Testis (tissue), 3 donors: ENCODE measurements around the gene TCEA2. TPM values are rescaled to one million over a fixed set of nuclear protein-coding genes. Genes with fewer than 3 reads are reported as not detected.

ENCODE experiments used
- DNase-seq: peaks from one replicate; pipeline ENCODE4 v3.0.0-alpha.2; 2019
- H3K27ac ChIP-seq, 2 donors: fragments of 200-600 bp; sonication (generic); one replicate each; pipeline ENCODE4 v1.5.1; 2019
- H3K27me3 ChIP-seq: fragments of 200-600 bp; sonication (generic); one replicate; pipeline ENCODE4 v1.5.1; 2019
- H3K36me3 ChIP-seq: fragments of 200-600 bp; sonication (generic); one replicate; pipeline ENCODE4 v1.5.1; 2017; ENCODE audit warnings: low read depth; ENCODE audit errors: missing control alignments
- H3K4me1 ChIP-seq: fragments of 200-600 bp; sonication (generic); one replicate; pipeline ENCODE4 v1.5.1; 2019
- H3K4me3 ChIP-seq, 2 donors: fragments of 200-600 bp; sonication (generic); one replicate each; pipeline ENCODE4 v1.5.1; 2017 to 2019
- H3K9me3 ChIP-seq: fragments of 200-600 bp; sonication (generic); one replicate; pipeline ENCODE4 v1.5.1; 2017
- CTCF ChIP-seq, 3 experiments: fragments of 450-650 bp in 2 of 3; fragments of 200-600 bp in 1 of 3; sonication (generic) in 1 of 3; IDR thresholded peaks; one replicate each; pipeline ENCODE4 v1.5.1; 2016 to 2019; ENCODE audit warnings: antibody characterized with exemption in 3 of 3, mild to moderate bottlenecking in 2 of 3, moderate library complexity in 1 of 3
- POLR2A ChIP-seq: fragments of 450-650 bp; IDR thresholded peaks from one replicate; pipeline ENCODE4 v1.6.1; 2017; ENCODE audit warnings: antibody characterized with exemption, mild to moderate bottlenecking, moderate library complexity
- WGBS, 2 donors: methylation state at CpG; one replicate each; pipeline ENCODE4 v1.1.5; 2018; 5-methylcytosine and 5-hydroxymethylcytosine counted together
- intact Hi-C: fragments of 100-400 bp; cut with DNase I; formaldehyde crosslinking; loops from one replicate; pipeline ENCODE4 v1.15.1; 2023; ENCODE audit warnings: low total_unique reads
- polyA plus RNA-seq: library from polyadenylated mRNA; stranded (reverse); fragments of 350-450 nt; fragmentation: Illumina TruSeq; extraction: RNeasy Lipid Tissue Mini Kit (QIAGEN cat#74804); gene quantifications from one replicate; pipeline ENCODE4 v1.2.3, GENCODE V29; 2014; ENCODE audit warnings: low read depth, low replicate concordance; ENCODE audit not compliant: insufficient read depth
- total RNA-seq, 2 donors: library from RNA; depleted of rRNA; stranded (reverse); fragments of >200 nt; gene quantifications; one replicate each; pipeline ENCODE4 v1.2.3, GENCODE V29; 2016

TCEA2 gene
- total and polyA plus RNA-seq, 3 donors from 2014 or later, result 94.5 to 171 (median 126) TPM

GRCh38 chr20:64049878-64050260 is 13.1 kb upstream of the TCEA2 start:
- no peak for TF ChIP-seq CTCF (IDR thresholded peaks at IDR 0.05)
- TF ChIP-seq POLR2A, result no peak
- Histone ChIP-seq H3K27me3 (no peaks in the 10 kb centered on the region), H3K9me3 (no peaks in the 10 kb centered on the region), H3K4me1 (peaks cover 8% of the 10 kb centered on the region), H3K27ac (peak overlapping the region in 1 of 2 donors; percentile 30), H3K4me3 (peak overlapping the region; percentile 2 to 29), H3K36me3 (no peaks in the 10 kb centered on the region)
- intact Hi-C loops, result no loop called here
- no peak for DNase-seq
- 20 to 25% methylated on average over 1 to 13 of the region's 16 CpGs for WGBS, 2 donors

GRCh38 chr20:64050261-64051032 is 12.6 kb upstream of the TCEA2 start:
- Histone ChIP-seq H3K36me3 (no peaks in the 10 kb centered on the region), H3K4me3 (peak overlapping the region in 1 of 2 donors; percentile 29), H3K27ac (peak overlapping the region in 1 of 2 donors; percentile 30), H3K9me3 (no peaks in the 10 kb centered on the region), H3K4me1 (peaks cover 8% of the 10 kb centered on the region), H3K27me3 (no peaks in the 10 kb centered on the region)
- 59 to 65% methylated on average over 8 to 23 of the region's 23 CpGs for WGBS, 2 donors
- no peak for TF ChIP-seq POLR2A
- TF ChIP-seq CTCF (IDR thresholded peaks at IDR 0.05), result no peak
- intact Hi-C loops, result no loop called here
- no peak for DNase-seq

- no peak for TF ChIP-seq CTCF (IDR thresholded peaks at IDR 0.05)
- Histone ChIP-seq H3K36me3 (no peaks in the 10 kb centered on the region), H3K27me3 (no peaks in the 10 kb centered on the region), H3K4me3 (no peak overlapping the region), H3K27ac (peak overlapping the region in 1 of 2 donors; percentile 30), H3K4me1 (peaks cover 12% of the 10 kb centered on the region), H3K9me3 (no peaks in the 10 kb centered on the region)
- WGBS, 2 donors, result 87 to 88% methylated on average over 4 to 10 of the region's 11 CpGs
- DNase-seq, result no peak
- intact Hi-C loops, result no loop called here
Measured at GRCh38 chr20:64051033-64051452, 12.0 kb upstream of the TCEA2 start.

GRCh38 chr20:64051561-64052325 is 11.3 kb upstream of the TCEA2 start:
- Histone ChIP-seq H3K27me3 (no peaks in the 10 kb centered on the region), H3K36me3 (no peaks in the 10 kb centered on the region), H3K4me1 (peaks cover 14% of the 10 kb centered on the region), H3K9me3 (no peaks in the 10 kb centered on the region), H3K27ac (no peak overlapping the region), H3K4me3 (no peak overlapping the region)
- no peak for DNase-seq
- 86 to 89% methylated on average over 9 to 15 of the region's 15 CpGs for WGBS, 2 donors
- intact Hi-C loops, result no loop called here
- TF ChIP-seq CTCF (IDR thresholded peaks at IDR 0.05), result no peak
